Measurements from ENCODE around the gene PSMD11.

Gene PSMD11

GRCh38 chr17:32490101-32490482, 45.8 kb downstream of the PSMD11 start:
- DNase-seq (ENCODE audit: low read depth in 3 of 3), result no peak

- DNase-seq (ENCODE audit: low read depth in 3 of 3), result peak in 1 of 3 donors; percentile 31
These were observed 47.3 kb downstream of the PSMD11 start for GRCh38 chr17:32491371-32492263.

- no peak for DNase-seq (ENCODE audit: low read depth in 3 of 3)
These were observed 47.9 kb downstream of the PSMD11 start for GRCh38 chr17:32492264-32492589.

- no peak for DNase-seq (ENCODE audit: low read depth in 3 of 3)
These were observed 48.5 kb downstream of the PSMD11 start for GRCh38 chr17:32492648-32493289.

- no peak for DNase-seq (ENCODE audit: low read depth in 3 of 3)
These were observed 49.3 kb downstream of the PSMD11 start for GRCh38 chr17:32493571-32493970.

GRCh38 chr17:32493976-32494513, 49.7 kb downstream of the PSMD11 start:
- no peak for DNase-seq (ENCODE audit: low read depth in 3 of 3)

- no peak for DNase-seq (ENCODE audit: low read depth in 3 of 3)
These were observed 50.5 kb downstream of the PSMD11 start for GRCh38 chr17:32494621-32495358.

- DNase-seq (ENCODE audit: low read depth in 3 of 3), result no peak
These were observed 51.3 kb downstream of the PSMD11 start for GRCh38 chr17:32495359-32496231.

- no peak for DNase-seq (ENCODE audit: low read depth in 3 of 3)
These were observed 52.2 kb downstream of the PSMD11 start for GRCh38 chr17:32496395-32497073.

- DNase-seq (ENCODE audit: low read depth in 3 of 3), result no peak
These were observed 53.3 kb downstream of the PSMD11 start for GRCh38 chr17:32497431-32498205.

- no peak for DNase-seq (ENCODE audit: low read depth in 3 of 3)
These were observed 54.1 kb downstream of the PSMD11 start for GRCh38 chr17:32498391-32498790.

GRCh38 chr17:32502013-32502412, 57.7 kb downstream of the PSMD11 start:
- no peak for DNase-seq (ENCODE audit: low read depth in 3 of 3)

- DNase-seq (ENCODE audit: low read depth in 3 of 3), result no peak
These were observed 58.4 kb downstream of the PSMD11 start for GRCh38 chr17:32502710-32503109.

- no peak for DNase-seq (ENCODE audit: low read depth in 3 of 3)
These were observed 59.2 kb downstream of the PSMD11 start for GRCh38 chr17:32503251-32504165.

- no peak for DNase-seq (ENCODE audit: low read depth in 3 of 3)
These were observed 60.1 kb downstream of the PSMD11 start for GRCh38 chr17:32504166-32504990.

- DNase-seq (ENCODE audit: low read depth in 3 of 3), result no peak
These were observed 64.6 kb downstream of the PSMD11 start for GRCh38 chr17:32508926-32509325.

GRCh38 chr17:32510466-32510865, 66.2 kb downstream of the PSMD11 start:
- DNase-seq (ENCODE audit: low read depth in 3 of 3), result no peak

- no peak for DNase-seq (ENCODE audit: low read depth in 3 of 3)
These were observed 68.0 kb downstream of the PSMD11 start for GRCh38 chr17:32512328-32512727.
